CD14-positive monocyte (primary cell): ENCODE data around the gene MAB21L3. TPM values are rescaled to one million over a fixed set of nuclear protein-coding genes. Genes with fewer than 3 reads are reported as not detected.

Source experiments
- DNase-seq, 3 donors: peaks; one replicate each; pipeline ENCODE4 v3.0.0-alpha.2; 2011 to 2022
- H2AFZ ChIP-seq: 2 replicates; pipeline ENCODE4 v1.6.0; 2012; ENCODE audit warnings: mild to moderate bottlenecking, low read depth, low read length, inconsistent platforms; ENCODE audit not compliant: insufficient read depth, poor library complexity, severe bottlenecking
- H3K27ac ChIP-seq, 2 donors: 1 replicate in 1 of 2; 2 replicates in 1 of 2; pipeline ENCODE4 v1.5.1; 2012 to 2013; ENCODE audit warnings: low read length in 2 of 2, control low read depth in 1 of 2, inconsistent platforms in 1 of 2, low read depth in 1 of 2, mild to moderate bottlenecking in 1 of 2
- H3K27me3 ChIP-seq, 2 donors: one replicate each; pipeline versions ENCODE4 v1.6.0 to v1.6.1; 2011 to 2013; ENCODE audit warnings: low read length in 2 of 2; ENCODE audit not compliant: control insufficient read depth in 2 of 2, insufficient read depth in 2 of 2
- H3K36me3 ChIP-seq, 2 donors: replicated peaks in 1 of 2; 1 replicate in 1 of 2; 2 replicates in 1 of 2; pipeline versions ENCODE4 v1.5.1 to v1.6.1; 2012 to 2013; ENCODE audit warnings: low read length in 2 of 2, control low read depth in 1 of 2, inconsistent platforms in 1 of 2, mild to moderate bottlenecking in 1 of 2; ENCODE audit not compliant: insufficient read depth in 2 of 2, control insufficient read depth in 1 of 2
- H3K4me1 ChIP-seq, 2 donors: 1 replicate in 1 of 2; 2 replicates in 1 of 2; pipeline versions ENCODE4 v1.5.1 to v1.6.1; 2012 to 2013; ENCODE audit warnings: low read length in 2 of 2, control low read depth in 1 of 2, inconsistent platforms in 1 of 2, mild to moderate bottlenecking in 1 of 2, moderate library complexity in 1 of 2; ENCODE audit not compliant: insufficient read depth in 2 of 2, control insufficient read depth in 1 of 2
- H3K4me2 ChIP-seq: replicated peaks from 2 replicates; pipeline ENCODE3; 2012; ENCODE audit warnings: low read length, moderate library complexity, mild to moderate bottlenecking; ENCODE audit not compliant: poor library complexity, severe bottlenecking; ENCODE audit errors: extremely low read depth
- H3K4me3 ChIP-seq, 3 experiments: fragments of 200-600 bp in 1 of 3; sonication (generic) in 1 of 3; replicated peaks in 1 of 3; 1 replicate in 2 of 3; 2 replicates in 1 of 3; pipeline ENCODE4 v1.5.1; 2011 to 2013; ENCODE audit warnings: low read length in 3 of 3, mild to moderate bottlenecking in 3 of 3, control low read depth in 2 of 3, low read depth in 2 of 3, inconsistent platforms in 1 of 3, moderate library complexity in 1 of 3
- H3K79me2 ChIP-seq: 2 replicates; pipeline ENCODE4 v1.6.0; 2012; ENCODE audit warnings: mild to moderate bottlenecking, control low read depth, inconsistent platforms, low read length, moderate library complexity; ENCODE audit not compliant: insufficient read depth
- H3K9ac ChIP-seq: 2 replicates; pipeline ENCODE4 v1.6.0; 2017; ENCODE audit warnings: low read length, mild to moderate bottlenecking; ENCODE audit not compliant: insufficient read depth, poor library complexity, severe bottlenecking
- H3K9me3 ChIP-seq, 2 donors: replicated peaks in 1 of 2; 1 replicate in 1 of 2; 2 replicates in 1 of 2; pipeline versions ENCODE4 v1.5.1 to v1.6.1; 2012 to 2013; ENCODE audit warnings: low read length in 2 of 2, control low read depth in 1 of 2; ENCODE audit not compliant: control insufficient read depth in 1 of 2, insufficient read depth in 1 of 2
- H4K20me1 ChIP-seq: 2 replicates; pipeline ENCODE4 v1.6.0; 2012; ENCODE audit warnings: mild to moderate bottlenecking, low read length, control low read depth, moderate library complexity; ENCODE audit not compliant: insufficient read depth
- H3K27ac Mint-ChIP-seq, 7 donors: one replicate each; pipeline ENCODE4 v1.8.0; 2020; ENCODE audit warnings: mild to moderate bottlenecking in 7 of 7, mixed read lengths in 7 of 7, moderate library complexity in 6 of 7, inconsistent platforms in 2 of 7
- H3K27me3 Mint-ChIP-seq, 3 donors: one replicate each; pipeline ENCODE4 v1.8.0; 2021 to 2022; ENCODE audit warnings: low read depth in 3 of 3, mild to moderate bottlenecking in 3 of 3, mixed read lengths in 3 of 3, moderate library complexity in 3 of 3, inconsistent platforms in 1 of 3
- H3K36me3 Mint-ChIP-seq, 2 donors: one replicate each; pipeline ENCODE4 v1.8.0; 2020; ENCODE audit warnings: mixed read lengths in 2 of 2, inconsistent platforms in 1 of 2, mild to moderate bottlenecking in 1 of 2
- H3K4me1 Mint-ChIP-seq: one replicate; pipeline ENCODE4 v1.8.0; 2020; ENCODE audit warnings: mild to moderate bottlenecking, mixed read lengths
- H3K4me3 Mint-ChIP-seq, 2 donors: one replicate each; pipeline ENCODE4 v1.8.0; 2020; ENCODE audit warnings: mild to moderate bottlenecking in 2 of 2, mixed read lengths in 2 of 2, moderate library complexity in 1 of 2
- H3K9me3 Mint-ChIP-seq, 7 donors: one replicate each; pipeline ENCODE4 v1.8.0; 2020 to 2022; ENCODE audit warnings: mixed read lengths in 7 of 7, mild to moderate bottlenecking in 6 of 7, moderate library complexity in 6 of 7, inconsistent platforms in 2 of 7
- CTCF ChIP-seq: fragments of 200-600 bp; IDR thresholded peaks from one replicate; pipeline ENCODE4 v1.8.0; 2022; ENCODE audit warnings: antibody characterized with exemption, mild to moderate bottlenecking
- WGBS: methylation state at CpG from one replicate; pipeline ENCODE4 v1.1.5; 2013; ENCODE audit warnings: missing lambda C conversion rate; ENCODE audit not compliant: insufficient coverage; 5-methylcytosine and 5-hydroxymethylcytosine counted together
- intact Hi-C, 2 donors: fragments of 100-400 bp; cut with micrococcal nuclease; formaldehyde crosslinking; loops; one replicate each; pipeline versions ENCODE4 v1.15.0 to v1.15.1; 2023
- polyA plus RNA-seq, 3 donors: library from polyadenylated mRNA; depleted of rRNA in 1 of 3; unstranded in 2 of 3; stranded (reverse) in 1 of 3; fragments of 300-500 nt in 2 of 3; fragments of >200 nt in 1 of 3; fragmentation: Illumina TruSeq in 2 of 3; gene quantifications; 1 replicate in 2 of 3; 2 replicates in 1 of 3; pipeline ENCODE4 v1.2.3, GENCODE V29; 2012 to 2021

MAB21L3 gene
- polyA plus RNA-seq, 3 donors = 0.44 TPM; not detected in 2

- no peak for TF ChIP-seq CTCF
- Histone ChIP-seq H3K4me1 (no peaks in the 10 kb centered on the region), H4K20me1 (no peaks in the 10 kb centered on the region), H3K79me2 (no peaks in the 10 kb centered on the region), H3K36me3 (peaks cover 11 to 36% of the 10 kb centered on the region in 2 donors), H3K4me2 (no peak overlapping the region), H3K27ac (no peak overlapping the region), H3K9ac (no peak overlapping the region), H3K4me3 (no peak overlapping the region), H2AFZ (no peak overlapping the region), H3K27me3 (no peaks in the 10 kb centered on the region), H3K9me3 (peaks cover 3 to 4% of the 10 kb centered on the region in 2 donors)
- Mint-ChIP-seq H3K4me1 (no peaks in the 10 kb centered on the region), H3K4me3 (no peak overlapping the region), H3K9me3 (peaks cover 0 to 17% (median 8%) of the 10 kb centered on the region in 7 donors), H3K27ac (peak overlapping the region in 1 of 7 donors; percentile 41), H3K36me3 (peaks cover 20 to 33% of the 10 kb centered on the region in 2 donors), H3K27me3 (no peaks in the 10 kb centered on the region)
- no peak for DNase-seq
- intact Hi-C loops = no loop called here
- 100% methylated on average over 4 of the region's 4 CpGs for WGBS
Measured at GRCh38 chr1:116099379-116099778, 11.8 kb upstream of the MAB21L3 start.

DNA sequence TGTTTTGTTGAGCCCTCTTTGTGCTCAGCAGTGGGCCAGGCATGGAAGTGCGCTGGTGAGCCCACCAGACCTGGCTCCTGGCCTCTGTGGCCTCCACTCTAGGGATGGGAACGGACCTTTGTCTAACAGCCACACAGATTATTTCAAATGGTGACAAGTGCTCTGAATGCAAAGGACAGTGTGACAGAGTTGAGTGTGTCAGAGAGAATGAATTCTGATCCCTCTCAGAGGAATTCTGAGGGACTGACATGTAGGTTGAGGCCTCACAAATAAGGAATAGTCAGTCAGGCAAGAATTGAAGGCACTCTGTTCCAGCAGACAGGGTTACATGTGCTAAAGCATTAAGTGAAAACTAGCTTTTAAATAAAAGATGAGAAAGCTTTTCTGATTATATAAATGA lies 11.3 kb upstream of the MAB21L3 start:
- Mint-ChIP-seq H3K9me3 (peaks cover 0 to 12% (median 5%) of the 10 kb centered on the region in 7 donors), H3K36me3 (peaks cover 18 to 28% of the 10 kb centered on the region in 2 donors), H3K27ac (no peak overlapping the region), H3K4me1 (no peaks in the 10 kb centered on the region), H3K27me3 (no peaks in the 10 kb centered on the region), H3K4me3 (no peak overlapping the region)
- no peak overlapping the region for H3K4me3 ChIP-seq
- intact Hi-C loops = no loop called here
- no peak overlapping the region for H3K27ac ChIP-seq
- H3K79me2 ChIP-seq = no peaks in the 10 kb centered on the region
- no peak for DNase-seq
- H3K9me3 ChIP-seq = no peaks in the 10 kb centered on the region
- no peak for TF ChIP-seq CTCF
- no peak overlapping the region for H2AFZ ChIP-seq
- H3K9ac ChIP-seq = no peak overlapping the region
- H3K4me2 ChIP-seq = no peak overlapping the region
- 90% methylated on average over 2 of the region's 2 CpGs for WGBS
- no peaks in the 10 kb centered on the region for H3K27me3 ChIP-seq
- H3K4me1 ChIP-seq = no peaks in the 10 kb centered on the region
- no peaks in the 10 kb centered on the region for H4K20me1 ChIP-seq
- peaks cover 6 to 31% of the 10 kb centered on the region in 2 donors for H3K36me3 ChIP-seq
